GM12891 (cell line): ENCODE measurements around the gene XIAP.

Source experiments
- PAX5 ChIP-seq: IDR thresholded peaks from 2 replicates; pipeline ENCODE4 v1.6.1; 2011; ENCODE audit warnings: low read length, moderate library complexity, mild to moderate bottlenecking; ENCODE audit not compliant: insufficient read depth, severe bottlenecking
- POLR2A ChIP-seq: IDR thresholded peaks from 2 replicates; pipeline ENCODE4 v1.6.1; 2011; ENCODE audit warnings: low read depth, low read length, control low read depth
- POLR2AphosphoS5 ChIP-seq: IDR thresholded peaks from 2 replicates; pipeline ENCODE4 v1.6.1; 2011; ENCODE audit warnings: low read depth, low read length, control low read depth
- POU2F2 ChIP-seq: IDR thresholded peaks from 2 replicates; pipeline ENCODE4 v1.6.1; 2011; ENCODE audit warnings: low read depth, mild to moderate bottlenecking, control low read depth, low read length, moderate library complexity
- SPI1 ChIP-seq: IDR thresholded peaks from 2 replicates; pipeline ENCODE4 v1.6.1; 2011; ENCODE audit warnings: low read depth, low read length, control low read depth
- TAF1 ChIP-seq: IDR thresholded peaks from 2 replicates; pipeline ENCODE4 v1.6.1; 2011; ENCODE audit warnings: low read depth, low read length, control low read depth

GRCh38 chrX:123835661-123836371 is 24.0 kb upstream of the XIAP start:
- TF ChIP-seq POLR2AphosphoS5: no peak
- TF ChIP-seq POLR2A: no peak
- no peak for TF ChIP-seq TAF1
- TF ChIP-seq POU2F2: no peak
- no peak for TF ChIP-seq SPI1
- TF ChIP-seq PAX5: no peak
